Keratinocyte (primary cell): ENCODE data around the gene ELF1.

Experiments used
- EZH2 ChIP-seq: IDR thresholded peaks from one replicate; pipeline ENCODE4 v1.6.1; 2012; ENCODE audit warnings: inconsistent platforms, mild to moderate bottlenecking, low read length, moderate library complexity
- TF ChIP-seq, protein P1 (sequence below), 3 experiments: IDR thresholded peaks in 1 of 3; conservative IDR thresholded peaks in 1 of 3; optimal IDR thresholded peaks in 1 of 3; 2 replicates in 2 of 3; 3 replicates in 1 of 3; pipeline versions ENCODE3 to v1.5.1; 2011; ENCODE audit warnings: low read length in 3 of 3, mild to moderate bottlenecking in 3 of 3, moderate library complexity in 2 of 3, control low read depth in 1 of 3, inconsistent platforms in 1 of 3; ENCODE audit not compliant: insufficient read depth in 2 of 3; ENCODE audit errors: extremely low read depth in 1 of 3

DNA sequence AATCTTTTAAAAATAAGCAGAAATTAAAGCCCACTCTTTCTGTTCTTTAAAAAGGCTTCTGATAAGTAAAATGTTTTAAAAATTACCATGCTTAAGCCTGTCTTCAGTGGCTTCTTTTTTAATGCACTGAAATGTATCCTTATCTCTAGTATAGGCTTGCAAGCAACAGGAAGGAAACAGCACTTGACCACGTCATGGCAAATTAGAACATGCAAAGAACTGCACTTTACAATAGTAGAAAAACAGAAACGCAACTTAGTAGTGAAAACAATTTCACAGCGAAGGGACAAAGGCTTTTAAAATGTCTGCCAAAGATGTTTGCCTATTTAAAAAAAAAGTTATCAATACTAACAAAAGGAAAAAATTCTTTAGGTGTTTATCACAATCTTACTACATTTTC lies 36.3 kb downstream of the ELF1 start:
- TF ChIP-seq, protein P1, sequence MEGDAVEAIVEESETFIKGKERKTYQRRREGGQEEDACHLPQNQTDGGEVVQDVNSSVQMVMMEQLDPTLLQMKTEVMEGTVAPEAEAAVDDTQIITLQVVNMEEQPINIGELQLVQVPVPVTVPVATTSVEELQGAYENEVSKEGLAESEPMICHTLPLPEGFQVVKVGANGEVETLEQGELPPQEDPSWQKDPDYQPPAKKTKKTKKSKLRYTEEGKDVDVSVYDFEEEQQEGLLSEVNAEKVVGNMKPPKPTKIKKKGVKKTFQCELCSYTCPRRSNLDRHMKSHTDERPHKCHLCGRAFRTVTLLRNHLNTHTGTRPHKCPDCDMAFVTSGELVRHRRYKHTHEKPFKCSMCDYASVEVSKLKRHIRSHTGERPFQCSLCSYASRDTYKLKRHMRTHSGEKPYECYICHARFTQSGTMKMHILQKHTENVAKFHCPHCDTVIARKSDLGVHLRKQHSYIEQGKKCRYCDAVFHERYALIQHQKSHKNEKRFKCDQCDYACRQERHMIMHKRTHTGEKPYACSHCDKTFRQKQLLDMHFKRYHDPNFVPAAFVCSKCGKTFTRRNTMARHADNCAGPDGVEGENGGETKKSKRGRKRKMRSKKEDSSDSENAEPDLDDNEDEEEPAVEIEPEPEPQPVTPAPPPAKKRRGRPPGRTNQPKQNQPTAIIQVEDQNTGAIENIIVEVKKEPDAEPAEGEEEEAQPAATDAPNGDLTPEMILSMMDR (optimal IDR thresholded peaks at IDR 0.05 in 1 of 3, IDR thresholded peaks at IDR 0.05 in 1 of 3, conservative IDR thresholded peaks at IDR 0.05 in 1 of 3; ENCODE audit: extremely low read depth in 1 of 3, insufficient read depth in 2 of 3, low read length in 3 of 3) = no peak
- TF ChIP-seq EZH2 = no peak
